Measurements from ENCODE around the gene RAD51B.
"Not testable (repeated sequence)": the region's sequence is repeated elsewhere in the genome, so short reads cannot be mapped to it uniquely, and the experiment has no call there.

RAD51B gene

DNA sequence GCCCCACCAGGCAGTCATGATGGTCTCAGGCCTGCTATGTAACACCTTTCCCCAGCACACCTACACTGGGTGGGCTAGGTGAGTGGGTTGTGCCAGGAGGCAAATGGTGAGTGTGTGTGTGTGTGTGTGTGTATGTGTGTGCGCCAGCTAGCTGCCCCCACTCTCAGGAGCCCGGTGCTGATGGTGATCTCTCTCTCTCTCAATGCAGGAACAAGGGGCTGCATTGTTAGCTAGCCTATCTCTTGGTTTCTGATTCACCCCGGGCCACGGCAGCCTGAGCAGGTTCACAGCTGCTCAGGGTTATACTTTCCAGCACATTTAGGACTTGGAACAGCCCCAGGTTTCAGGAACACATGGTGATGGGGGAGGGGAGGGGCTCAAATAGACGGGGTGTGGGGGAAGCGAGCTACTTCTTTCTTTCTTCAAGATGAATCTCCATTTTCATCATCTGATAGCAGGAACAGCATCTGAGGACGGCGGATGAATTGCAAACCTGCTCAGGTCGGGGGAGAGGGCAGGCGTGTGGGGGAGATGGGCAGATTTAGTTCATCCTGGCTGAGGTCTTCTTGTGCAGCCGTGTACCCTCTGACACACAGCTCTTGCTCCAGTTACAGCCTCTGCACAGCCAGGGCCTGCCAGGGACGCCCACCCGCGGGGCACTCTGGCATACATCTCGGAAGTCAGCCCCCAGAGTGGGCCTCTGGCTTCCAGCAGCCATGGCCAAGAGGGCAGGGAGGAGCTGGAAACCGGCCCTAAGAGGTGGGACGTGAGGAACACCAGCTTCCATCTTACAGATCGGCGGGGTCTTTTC, 835.6 kb downstream of the RAD51B start:
- DNase-seq, result no peak

DNA sequence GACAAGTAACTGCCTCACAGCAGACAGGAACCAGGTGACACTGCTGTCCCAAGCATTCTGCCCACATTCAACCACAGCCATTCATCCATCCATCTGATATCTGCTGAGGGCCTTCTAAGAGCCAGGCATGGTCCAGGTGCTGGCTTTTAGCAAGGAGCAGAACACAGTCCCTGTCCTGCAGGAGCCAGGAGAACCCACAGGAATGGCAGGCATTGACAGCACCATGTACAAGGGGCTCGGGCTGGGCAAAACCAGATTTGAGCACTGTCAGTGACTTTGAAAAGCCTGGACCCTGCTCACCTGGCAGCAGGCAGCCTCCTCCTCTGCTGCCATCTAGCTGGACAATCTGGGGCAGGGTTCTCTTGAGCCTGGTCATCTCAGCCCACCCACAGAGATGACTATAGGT, 836.3 kb downstream of the RAD51B start:
- no peak for DNase-seq

GRCh38 chr14:68656452-68656851, 836.9 kb downstream of the RAD51B start:
- DNase-seq, result no peak

DNA sequence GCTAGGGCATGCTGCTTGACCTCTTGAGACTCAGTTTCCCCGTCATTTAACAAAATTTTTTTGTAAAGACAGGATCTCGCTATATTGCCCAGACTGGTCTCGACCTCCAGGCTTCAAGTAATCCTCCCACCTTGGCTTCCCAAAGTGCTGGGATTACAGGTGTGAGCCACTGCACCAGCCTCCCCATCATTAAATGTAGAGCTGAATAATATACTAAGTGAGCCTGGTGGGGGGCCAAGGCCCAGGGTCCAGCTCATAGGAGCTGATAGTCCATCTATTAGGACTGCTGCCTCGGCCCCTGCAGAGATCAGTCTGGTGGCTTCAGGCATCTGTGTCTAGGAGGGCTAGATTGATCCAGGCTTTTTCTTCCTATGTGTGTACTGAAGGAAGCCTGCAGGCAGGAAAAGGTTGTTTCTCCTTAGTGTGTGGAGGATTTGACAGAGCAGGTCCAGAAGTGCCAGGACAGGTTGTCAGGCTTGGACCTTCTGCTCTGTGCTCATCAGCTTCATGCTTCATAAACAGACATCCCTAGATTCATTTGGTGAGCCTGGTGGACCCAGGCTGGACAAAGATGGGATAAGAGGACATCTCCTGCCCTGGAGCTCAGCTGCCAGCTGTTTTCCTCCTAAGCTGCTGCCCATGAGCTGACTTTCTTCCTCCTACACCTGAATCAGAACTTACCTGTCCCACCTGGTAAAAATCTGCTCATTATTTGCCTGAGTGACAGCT, 837.9 kb downstream of the RAD51B start:
- no peak for DNase-seq

GRCh38 chr14:68658029-68658509, 838.5 kb downstream of the RAD51B start:
- DNase-seq, result no peak

DNA sequence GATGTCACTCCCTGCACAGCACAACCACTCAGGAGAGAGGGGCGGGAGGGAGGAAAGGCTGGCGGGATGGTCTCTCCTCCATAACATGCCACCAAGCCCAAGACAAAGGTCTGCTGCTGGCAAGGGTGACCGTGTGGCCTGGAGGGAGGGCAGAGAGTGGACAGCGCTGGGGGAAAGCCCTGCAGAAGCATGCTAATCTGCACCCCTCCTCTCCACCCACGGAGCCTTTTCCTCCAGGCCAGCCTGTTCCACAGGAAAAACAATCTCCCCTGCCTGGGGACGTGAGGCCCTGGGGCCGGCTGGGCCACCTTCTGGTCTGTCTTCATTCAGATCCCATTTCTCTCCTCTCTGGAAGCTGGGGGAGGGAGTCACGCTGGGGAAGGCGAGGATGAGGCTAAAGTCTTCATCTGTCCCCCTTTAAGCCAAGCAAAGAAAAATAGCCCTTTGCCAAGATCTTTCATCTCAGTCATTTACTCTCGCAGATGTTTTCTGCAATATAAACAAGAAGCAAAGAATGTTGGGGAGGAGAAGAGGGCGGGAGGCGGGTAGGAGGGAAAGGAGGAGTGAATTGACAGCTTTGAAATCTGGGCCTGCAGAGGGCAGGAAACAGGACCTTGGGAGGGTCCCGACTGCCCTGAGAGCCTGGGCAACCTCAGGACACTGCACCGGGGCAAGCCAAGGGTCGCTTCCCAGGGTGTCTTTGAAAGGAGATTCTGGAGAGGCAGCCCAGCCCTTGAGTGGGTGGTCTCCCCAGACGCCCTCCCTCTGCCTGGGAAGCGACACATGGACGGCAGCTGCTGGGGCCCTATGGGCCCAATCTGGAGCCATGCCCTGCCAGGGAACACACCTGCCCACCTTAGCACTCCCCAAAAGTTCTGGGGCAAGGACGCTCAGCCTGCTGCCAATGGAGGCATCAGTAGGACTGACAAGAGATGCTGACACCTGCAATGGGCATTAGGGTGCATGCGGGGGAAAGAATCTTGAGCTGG, 839.7 kb downstream of the RAD51B start:
- no peak for DNase-seq

DNA sequence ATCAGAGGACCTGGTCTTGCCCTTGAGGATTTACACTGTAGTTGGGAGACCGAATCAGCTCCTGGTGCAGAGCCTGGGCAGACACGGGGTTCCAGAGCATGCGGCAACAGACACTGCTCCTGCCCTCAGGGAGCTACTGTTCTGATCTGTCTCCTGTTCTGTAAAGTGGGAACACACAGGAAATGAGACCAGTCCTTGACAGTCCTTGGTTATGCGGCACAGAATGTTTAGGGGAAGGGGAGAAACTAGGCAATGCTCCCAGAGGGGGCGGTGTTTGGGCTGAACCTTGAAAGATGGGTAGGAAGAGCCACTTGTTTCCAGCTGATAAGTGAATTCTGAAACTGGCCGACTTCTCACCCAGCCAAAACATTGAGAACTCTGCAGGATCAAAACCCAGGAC, 840.9 kb downstream of the RAD51B start:
- DNase-seq, result no peak

DNA sequence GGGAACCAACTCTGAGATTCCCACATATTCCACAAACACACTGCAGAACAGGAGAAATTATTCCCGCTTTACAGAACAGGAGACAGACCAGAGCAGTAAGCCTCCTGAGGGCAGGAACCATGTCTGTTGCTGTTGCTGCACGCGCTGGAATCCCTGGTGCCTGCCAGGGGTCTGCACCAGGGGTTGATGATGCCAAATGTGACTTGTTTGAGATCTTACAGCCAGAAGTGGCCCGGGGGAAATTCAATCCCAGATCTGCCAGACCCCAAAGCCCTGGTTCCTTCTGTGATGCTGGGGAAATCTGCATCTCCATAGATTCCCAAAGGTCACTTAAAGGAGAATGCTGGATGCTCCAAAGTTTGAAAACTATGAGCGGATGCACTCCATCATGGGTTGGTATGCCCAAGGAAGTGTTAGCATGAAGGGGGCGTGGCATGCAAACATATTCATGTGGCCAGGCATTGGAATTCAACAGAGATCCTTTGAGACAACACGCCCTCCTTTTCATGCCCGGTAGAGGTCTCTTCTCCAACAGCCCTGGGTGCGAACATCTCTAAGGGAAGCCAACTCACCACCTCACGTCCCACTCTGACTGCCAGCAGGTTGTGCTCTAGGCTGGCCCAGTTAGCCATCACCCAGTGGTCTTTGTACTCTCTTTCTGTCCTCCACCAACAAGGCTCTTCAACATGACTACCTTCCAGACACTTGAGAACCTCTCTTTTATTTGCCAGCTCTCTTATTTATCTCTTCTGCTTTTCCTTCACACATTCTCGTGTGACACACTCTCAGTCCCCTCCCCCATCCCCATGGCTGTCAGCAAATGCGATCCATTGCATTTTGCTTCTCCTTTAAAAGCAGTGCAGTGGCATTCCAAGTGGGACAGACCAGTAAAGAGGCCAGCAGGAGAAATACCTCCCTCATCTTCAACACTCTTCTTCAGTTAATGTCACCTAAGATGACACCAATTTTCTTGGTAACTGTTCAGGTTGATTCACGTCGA, 841.9 kb downstream of the RAD51B start:
- DNase-seq, result no peak

DNA sequence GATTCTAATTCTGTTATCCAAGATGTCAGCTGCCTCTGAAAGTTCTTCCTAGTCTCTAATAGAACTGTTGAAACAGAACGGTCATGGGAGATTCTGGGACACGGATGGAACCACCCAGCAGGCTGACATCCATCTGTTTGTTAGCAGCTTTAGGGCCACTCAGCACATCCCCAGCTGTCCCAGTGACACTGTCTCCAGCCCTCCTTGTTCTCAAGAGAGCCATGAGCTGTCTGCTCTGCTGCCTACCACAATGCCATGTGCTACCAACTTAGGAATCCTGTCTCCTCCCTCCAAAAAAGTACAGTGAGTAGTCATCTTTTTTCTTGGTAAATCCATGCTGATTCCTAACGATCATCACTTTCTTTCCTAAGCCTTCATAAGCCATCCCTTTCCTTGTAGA, 842.8 kb downstream of the RAD51B start:
- DNase-seq, result no peak

- DNase-seq, result not testable (repeated sequence)
Observed at GRCh38 chr14:68662826-68663225, 843.2 kb downstream of the RAD51B start.

- no peak for DNase-seq
Observed at GRCh38 chr14:68663385-68664076, 844.0 kb downstream of the RAD51B start.

DNA sequence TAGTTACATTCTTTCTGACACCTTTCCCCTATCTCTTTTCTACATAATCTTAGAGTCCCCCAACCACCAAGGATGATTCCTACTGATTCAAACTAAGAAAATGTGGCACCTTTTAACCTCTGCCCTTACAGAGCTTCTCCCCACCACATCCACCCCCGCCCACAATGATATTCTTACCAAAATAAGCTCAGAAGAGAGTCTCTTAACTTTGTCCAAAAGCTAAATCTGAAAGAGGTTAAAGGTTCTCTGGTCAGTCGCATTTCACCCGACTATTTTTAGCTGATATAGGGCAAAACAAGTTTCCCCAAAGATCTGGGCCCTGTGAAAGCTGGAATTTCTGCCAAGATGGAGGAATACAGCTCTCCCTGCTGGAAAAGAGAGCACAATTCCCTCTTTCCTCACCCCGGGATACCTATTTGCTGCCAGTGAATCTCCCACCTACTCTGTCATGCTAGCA, 844.7 kb downstream of the RAD51B start:
- no peak for DNase-seq

- no peak for DNase-seq
Observed at GRCh38 chr14:68665131-68665530, 845.6 kb downstream of the RAD51B start.

DNA sequence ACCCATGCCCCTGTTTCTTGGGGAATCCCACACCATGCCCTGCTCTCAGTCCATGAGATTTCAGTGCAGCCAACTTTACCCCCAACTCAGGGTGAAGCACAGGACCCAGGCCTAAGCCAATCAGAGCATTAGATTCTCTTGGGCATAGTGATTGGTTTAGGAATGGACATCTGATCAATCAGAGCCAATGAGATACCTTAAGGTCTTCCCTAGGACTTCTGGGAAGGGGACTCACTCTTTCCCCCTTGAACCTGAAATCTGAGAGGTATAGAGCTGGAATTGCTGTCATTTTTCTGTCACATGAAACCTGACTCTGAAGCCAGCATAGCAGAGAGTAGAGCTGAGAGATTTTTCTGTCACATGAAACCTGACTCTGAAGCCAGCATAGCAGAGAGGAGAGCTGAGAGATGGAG, 846.2 kb downstream of the RAD51B start:
- no peak for DNase-seq

DNA sequence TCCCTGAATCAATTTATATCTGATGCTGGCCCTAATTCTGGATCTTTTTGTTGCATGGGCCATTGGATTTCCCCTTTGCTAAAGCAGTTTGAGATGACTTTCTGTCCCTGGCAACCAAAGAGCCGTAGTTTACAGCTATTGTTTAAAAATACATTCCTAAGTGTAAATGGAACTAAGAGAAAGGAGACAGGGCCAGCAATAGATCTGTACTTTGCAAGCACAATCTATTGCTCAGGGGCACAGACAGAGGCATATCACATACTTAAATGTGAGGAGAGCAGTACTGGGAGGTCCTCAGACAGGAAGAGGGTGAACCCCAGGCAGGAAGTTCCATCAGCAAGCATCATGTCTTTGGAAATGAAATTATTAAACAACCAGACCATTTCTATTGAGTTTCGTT, 846.7 kb downstream of the RAD51B start:
- no peak for DNase-seq

- DNase-seq, result no peak
Observed at GRCh38 chr14:68666899-68667298, 847.3 kb downstream of the RAD51B start.

GRCh38 chr14:68667313-68667791, 847.8 kb downstream of the RAD51B start:
- DNase-seq, result no peak

- DNase-seq, result no peak
Observed at GRCh38 chr14:68668028-68668427, 848.4 kb downstream of the RAD51B start.

- DNase-seq, result no peak
Observed at GRCh38 chr14:68668531-68668930, 849.0 kb downstream of the RAD51B start.

DNA sequence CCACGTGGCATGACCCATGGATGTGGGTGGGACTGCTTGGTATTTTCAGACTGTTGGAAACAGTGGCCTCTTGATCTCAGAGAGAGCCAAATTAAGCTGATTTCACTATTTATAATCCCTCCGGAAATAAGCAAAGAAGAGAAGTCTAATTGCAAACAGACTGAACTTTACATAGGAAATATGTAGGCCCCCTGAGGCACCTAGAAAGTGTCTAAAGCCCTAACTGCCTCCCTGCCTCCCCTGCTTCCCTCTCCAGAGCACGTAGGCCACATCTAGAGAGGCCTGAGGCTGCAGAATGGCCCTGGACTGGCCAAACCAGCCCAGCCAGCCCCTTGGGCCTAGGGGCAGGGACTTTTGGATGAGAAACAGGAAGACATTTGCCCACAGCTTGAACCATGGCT, 849.5 kb downstream of the RAD51B start:
- no peak for DNase-seq
